ENCODE measurements around the gene FMNL1.

- TF ChIP-seq, protein P1, sequence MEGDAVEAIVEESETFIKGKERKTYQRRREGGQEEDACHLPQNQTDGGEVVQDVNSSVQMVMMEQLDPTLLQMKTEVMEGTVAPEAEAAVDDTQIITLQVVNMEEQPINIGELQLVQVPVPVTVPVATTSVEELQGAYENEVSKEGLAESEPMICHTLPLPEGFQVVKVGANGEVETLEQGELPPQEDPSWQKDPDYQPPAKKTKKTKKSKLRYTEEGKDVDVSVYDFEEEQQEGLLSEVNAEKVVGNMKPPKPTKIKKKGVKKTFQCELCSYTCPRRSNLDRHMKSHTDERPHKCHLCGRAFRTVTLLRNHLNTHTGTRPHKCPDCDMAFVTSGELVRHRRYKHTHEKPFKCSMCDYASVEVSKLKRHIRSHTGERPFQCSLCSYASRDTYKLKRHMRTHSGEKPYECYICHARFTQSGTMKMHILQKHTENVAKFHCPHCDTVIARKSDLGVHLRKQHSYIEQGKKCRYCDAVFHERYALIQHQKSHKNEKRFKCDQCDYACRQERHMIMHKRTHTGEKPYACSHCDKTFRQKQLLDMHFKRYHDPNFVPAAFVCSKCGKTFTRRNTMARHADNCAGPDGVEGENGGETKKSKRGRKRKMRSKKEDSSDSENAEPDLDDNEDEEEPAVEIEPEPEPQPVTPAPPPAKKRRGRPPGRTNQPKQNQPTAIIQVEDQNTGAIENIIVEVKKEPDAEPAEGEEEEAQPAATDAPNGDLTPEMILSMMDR (IDR thresholded peaks at IDR 0.05), result no peak
- no peak for TF ChIP-seq POLR2A (IDR thresholded peaks at IDR 0.05)
These were observed 3.5 kb downstream of the FMNL1 start for GRCh38 chr17:45225051-45225700.
